Chondrocyte (in vitro differentiated cells): ENCODE measurements around the gene DPPA4. TPM values are rescaled to one million over a fixed set of nuclear protein-coding genes. Genes with fewer than 3 reads are reported as not detected.
"Not testable (repeated sequence)": the region's sequence is repeated elsewhere in the genome, so short reads cannot be mapped to it uniquely, and the experiment has no call there.

ENCODE experiments used
- DNase-seq: peaks from one replicate; pipeline ENCODE4 v3.0.0; 2021; ENCODE audit warnings: mixed read lengths, low spot score
- H3K27ac Mint-ChIP-seq: one replicate; pipeline ENCODE4 v1.8.0; 2021; ENCODE audit warnings: mild to moderate bottlenecking, moderate library complexity, mixed read lengths; ENCODE audit not compliant: unreplicated experiment
- H3K27me3 Mint-ChIP-seq: 2 replicates; pipeline ENCODE4 v1.8.0; 2021; ENCODE audit warnings: low read depth, mixed read lengths
- H3K36me3 Mint-ChIP-seq: 2 replicates; pipeline ENCODE4 v1.8.0; 2021; ENCODE audit warnings: low read depth, mixed read lengths
- H3K4me1 Mint-ChIP-seq: 2 replicates; pipeline ENCODE4 v1.8.0; 2021; ENCODE audit warnings: low read depth, mild to moderate bottlenecking, mixed read lengths
- H3K4me3 Mint-ChIP-seq: one replicate; pipeline ENCODE4 v1.8.0; 2021; ENCODE audit warnings: mild to moderate bottlenecking, moderate library complexity, mixed read lengths; ENCODE audit not compliant: unreplicated experiment
- H3K9me3 Mint-ChIP-seq: 2 replicates; pipeline ENCODE4 v1.8.0; 2021; ENCODE audit warnings: low read depth, mixed read lengths
- CTCF ChIP-seq: fragments of 200-600 bp; sonication (generic); IDR thresholded peaks from 2 replicates; pipeline ENCODE4 v1.5.0; 2021; ENCODE audit warnings: antibody characterized with exemption, mild to moderate bottlenecking, moderate library complexity
- total RNA-seq: library from RNA; stranded (reverse); gene quantifications from 3 replicates; pipeline ENCODE4 v1.2.1, GENCODE V29; 2021

DPPA4 gene
- total RNA-seq, 1 donor from 2014 or later: 0.37 TPM

- no peak for TF ChIP-seq CTCF
- Mint-ChIP-seq H3K27ac (no peak overlapping the region), H3K4me3 (no peak overlapping the region), H3K27me3 (no peaks in the 10 kb centered on the region), H3K4me1 (no peaks in the 10 kb centered on the region), H3K9me3 (no peaks in the 10 kb centered on the region), H3K36me3 (no peaks in the 10 kb centered on the region)
- DNase-seq: no peak
Measured at GRCh38 chr3:109362823-109363222, 25.5 kb upstream of the DPPA4 start.

- H3K9me3 Mint-ChIP-seq, DNase-seq, H3K4me1 Mint-ChIP-seq, H3K36me3 Mint-ChIP-seq, H3K27ac Mint-ChIP-seq, H3K4me3 Mint-ChIP-seq: not testable (repeated sequence)
- peaks cover 10% of the 10 kb centered on the region for H3K27me3 Mint-ChIP-seq
Measured at GRCh38 chr3:109358809-109359208, 21.5 kb upstream of the DPPA4 start.

GRCh38 chr3:109356442-109357155 is 19.3 kb upstream of the DPPA4 start:
- Mint-ChIP-seq H3K4me1 (peaks cover 6% of the 10 kb centered on the region), H3K27ac (no peak overlapping the region), H3K27me3 (peaks cover 10% of the 10 kb centered on the region), H3K36me3 (no peaks in the 10 kb centered on the region), H3K9me3 (no peaks in the 10 kb centered on the region), H3K4me3 (no peak overlapping the region)
- TF ChIP-seq CTCF: no peak
- no peak for DNase-seq

GRCh38 chr3:109355625-109356441 is 18.5 kb upstream of the DPPA4 start:
- H3K4me1 Mint-ChIP-seq: peaks cover 6% of the 10 kb centered on the region
- no peak overlapping the region for H3K27ac Mint-ChIP-seq
- TF ChIP-seq CTCF: no peak
- H3K36me3 Mint-ChIP-seq: no peaks in the 10 kb centered on the region
- DNase-seq: no peak
- H3K4me3 Mint-ChIP-seq: no peak overlapping the region
- peaks cover 10% of the 10 kb centered on the region for H3K27me3 Mint-ChIP-seq
- H3K9me3 Mint-ChIP-seq: no peaks in the 10 kb centered on the region

- Mint-ChIP-seq H3K9me3 (no peaks in the 10 kb centered on the region), H3K4me1 (peaks cover 6% of the 10 kb centered on the region), H3K36me3 (no peaks in the 10 kb centered on the region), H3K27ac (no peak overlapping the region), H3K27me3 (peaks cover 10% of the 10 kb centered on the region), H3K4me3 (no peak overlapping the region)
- no peak for DNase-seq
- TF ChIP-seq CTCF: no peak
Measured at GRCh38 chr3:109353057-109353456, 15.7 kb upstream of the DPPA4 start.
